ENCODE results near the gene AGBL1.

The AGBL1 gene

DNA sequence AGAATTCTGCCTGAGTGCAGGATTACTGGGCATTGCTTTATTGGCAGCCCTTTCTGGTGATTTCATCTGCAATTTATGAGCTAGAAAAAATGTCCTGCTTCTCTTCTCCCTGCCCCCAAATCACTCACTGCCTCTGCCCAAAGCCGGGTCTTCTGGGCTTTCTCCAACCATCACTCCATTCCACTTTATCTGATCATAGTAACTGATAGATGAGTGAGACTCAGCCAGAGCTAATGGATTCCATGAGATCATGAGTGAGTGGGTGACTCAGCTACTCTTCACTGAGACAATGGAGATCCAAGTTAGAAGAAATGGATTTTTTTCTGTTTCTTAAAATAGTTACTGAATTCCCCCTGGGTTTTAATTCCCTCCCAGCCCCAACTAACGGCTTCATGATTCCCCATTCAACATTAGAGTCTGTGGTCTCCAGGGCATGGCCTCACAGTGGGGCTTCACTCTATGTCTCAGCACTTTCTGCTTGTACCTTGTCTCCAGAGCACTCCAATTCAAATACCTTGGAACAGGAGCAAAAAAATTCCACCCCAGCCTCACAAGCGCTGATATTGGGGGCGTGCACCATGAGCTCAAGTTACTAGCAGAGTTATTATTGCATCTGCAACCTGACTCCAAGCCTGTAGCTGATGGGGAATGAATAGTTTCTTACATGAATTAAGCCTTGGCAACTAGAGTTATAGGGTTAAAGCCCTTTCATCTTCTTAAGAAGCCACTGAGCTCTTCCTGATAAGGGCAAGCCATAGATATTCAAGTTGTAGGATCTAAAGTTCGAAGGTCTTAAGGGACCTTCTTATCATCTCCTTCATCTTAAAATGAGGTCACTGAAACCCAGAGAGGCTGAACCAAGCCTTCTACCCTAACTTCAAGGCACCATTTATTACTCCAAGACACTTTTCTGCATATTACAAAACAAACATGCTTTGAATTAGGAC, 85.9 kb downstream of the AGBL1 start:
- no peak for DNase-seq

DNA sequence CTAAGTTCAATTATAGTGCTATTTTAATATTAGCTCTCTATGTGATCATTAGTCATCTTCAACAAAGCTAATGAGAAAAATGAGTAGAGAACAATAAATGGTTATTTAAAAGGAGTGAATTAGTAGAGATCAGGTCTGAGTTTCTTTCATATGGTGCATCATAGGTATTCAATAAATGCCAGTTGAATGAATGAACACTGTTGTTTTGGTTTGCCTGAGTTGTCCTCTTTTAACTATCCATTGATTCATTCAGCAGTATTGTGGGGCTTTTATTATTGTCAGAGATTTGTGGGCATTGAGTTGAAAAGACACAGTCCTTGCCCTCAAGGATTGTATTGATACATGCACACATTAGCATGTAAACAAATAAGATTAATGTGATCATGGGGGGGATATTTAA, 88.2 kb downstream of the AGBL1 start:
- DNase-seq = no peak

DNA sequence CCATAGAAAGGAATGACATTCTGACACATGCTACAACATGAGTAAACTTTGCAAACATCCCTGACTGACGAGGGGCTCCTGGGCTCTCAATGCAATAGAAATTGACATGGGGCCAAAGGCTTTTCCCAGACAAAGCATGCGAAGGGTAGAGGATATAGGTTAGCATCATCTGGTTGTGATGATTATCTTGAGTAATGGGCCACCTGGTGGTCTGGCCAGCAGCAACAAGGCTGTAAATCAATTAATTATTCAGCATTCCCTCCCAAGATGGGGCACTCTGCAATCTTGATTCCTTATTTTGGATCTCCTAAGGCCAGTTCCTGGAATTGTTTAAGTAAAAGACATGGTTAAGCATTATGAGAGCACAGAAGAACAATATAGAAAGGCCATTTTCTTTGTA, 99.2 kb downstream of the AGBL1 start:
- no peak for DNase-seq

DNA sequence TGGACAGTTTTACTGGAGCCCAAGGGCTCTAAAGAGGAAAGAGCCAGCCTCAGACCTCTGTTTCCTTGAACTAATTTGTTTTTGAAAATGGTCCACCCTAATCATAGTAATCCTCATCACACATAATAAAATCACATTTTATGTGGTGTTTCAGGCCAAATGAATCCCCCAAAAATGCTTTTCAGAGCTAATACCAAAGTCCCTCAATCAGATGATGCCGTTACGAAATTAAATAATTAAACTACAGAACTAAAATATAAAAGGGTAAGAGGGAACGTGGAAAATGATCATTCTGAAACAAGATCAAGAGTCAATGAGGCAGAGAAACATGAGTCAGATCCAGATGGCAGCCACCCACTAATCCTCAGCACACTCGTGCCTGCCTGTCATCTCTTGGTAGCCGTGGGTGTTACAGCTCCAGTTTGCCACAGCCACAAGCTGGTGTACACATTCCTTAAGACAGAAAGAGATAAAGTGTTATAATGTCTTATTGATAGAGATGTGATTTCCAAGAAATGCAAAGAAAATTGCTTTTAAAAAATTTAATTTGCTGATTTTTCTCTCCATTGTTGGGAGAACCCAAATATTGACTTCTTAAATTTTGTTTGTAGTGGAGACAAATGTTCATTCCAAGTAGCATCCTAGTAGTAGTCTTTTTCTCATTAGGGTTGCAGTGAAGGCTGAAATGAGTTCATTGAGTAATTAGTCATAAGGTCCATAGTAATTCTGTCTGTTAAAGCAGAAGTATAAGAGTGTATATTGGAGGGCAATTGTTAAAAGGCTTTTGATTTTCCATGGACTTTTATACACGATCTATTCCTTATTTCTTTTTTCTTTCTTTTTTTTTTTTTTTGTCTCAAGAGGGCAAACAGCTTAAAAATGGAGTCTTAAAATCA, 104.2 kb downstream of the AGBL1 start:
- DNase-seq = no peak

DNA sequence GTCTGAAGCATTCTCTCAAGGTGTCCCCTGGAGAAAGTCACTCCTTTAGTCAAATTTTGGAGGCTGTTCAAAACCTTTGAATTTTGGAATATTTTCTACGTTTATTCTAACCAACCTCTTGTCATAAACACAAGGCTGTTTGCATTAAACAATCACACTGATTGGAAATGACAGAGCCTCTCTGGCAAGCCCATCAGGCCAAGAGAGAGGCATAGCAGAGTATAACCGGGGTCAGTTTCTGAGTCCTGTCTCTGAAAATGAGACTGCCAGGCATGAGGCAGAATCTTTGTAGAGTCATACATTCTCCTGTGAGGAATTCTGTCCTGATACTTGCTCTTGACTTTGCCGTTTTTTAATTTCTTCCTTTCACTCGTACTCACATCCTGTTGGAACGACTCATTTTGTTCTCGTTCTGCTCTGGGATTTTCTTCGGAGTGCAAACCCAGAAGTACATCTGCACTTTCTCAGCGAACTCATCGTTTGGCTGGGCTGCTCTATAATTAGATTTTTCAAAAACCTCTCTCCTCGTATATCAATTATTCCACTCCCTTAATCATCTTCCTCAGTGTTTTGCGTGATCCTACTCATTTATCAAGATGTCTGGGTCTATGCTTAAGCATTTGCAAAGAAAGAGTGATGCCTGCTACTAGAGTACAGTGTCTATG, 114.2 kb downstream of the AGBL1 start:
- no peak for DNase-seq

DNA sequence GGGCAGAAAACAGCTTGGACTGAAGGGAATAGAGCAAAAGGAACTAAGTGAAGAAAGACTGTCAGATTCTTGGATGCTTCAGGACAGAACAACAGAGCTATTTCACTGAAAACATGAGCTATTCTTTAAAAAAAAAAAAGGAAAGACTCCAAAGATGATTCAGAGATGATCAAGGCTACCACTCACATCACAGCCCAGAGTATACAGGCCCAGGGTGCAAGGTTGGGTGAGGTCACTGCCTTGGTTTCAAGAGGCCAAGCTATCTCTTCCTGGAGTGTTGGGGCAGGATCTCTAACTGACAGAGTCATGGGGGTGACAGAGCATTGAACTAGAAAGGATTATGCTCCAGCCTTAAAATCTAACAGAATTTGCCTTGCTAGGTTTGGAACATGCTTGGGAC, 118.1 kb downstream of the AGBL1 start:
- DNase-seq = no peak

DNA sequence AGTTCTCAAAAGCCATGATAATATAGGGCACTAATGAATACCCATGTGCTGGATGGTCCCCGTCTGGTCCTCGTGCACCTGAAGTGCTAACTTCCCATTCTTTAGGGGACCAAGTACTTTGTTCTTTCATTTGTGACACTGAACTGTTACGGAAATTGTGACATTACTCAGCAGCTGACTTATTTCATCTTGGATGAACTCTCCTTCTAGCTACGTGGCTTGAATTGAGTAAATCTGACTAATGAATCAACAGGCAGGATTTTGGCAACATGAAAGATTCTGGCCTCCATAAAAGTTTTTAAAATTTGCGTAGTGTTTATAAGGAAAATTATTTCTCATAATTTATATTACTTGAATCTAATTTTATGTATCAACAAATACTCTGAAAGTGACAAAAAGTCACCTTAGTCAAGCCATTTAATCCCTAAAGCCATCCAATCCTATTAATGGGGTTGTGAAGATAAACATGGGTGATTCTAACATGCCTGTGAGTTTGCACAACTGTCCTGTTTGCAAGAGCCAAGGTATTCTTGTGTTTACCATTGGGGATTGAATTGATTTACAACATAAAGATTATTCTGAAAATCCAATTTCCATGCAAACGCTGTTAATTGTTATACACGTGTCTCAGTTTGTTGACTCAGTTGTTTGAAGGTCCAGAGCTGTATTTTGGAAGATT, 119.9 kb downstream of the AGBL1 start:
- DNase-seq = no peak

DNA sequence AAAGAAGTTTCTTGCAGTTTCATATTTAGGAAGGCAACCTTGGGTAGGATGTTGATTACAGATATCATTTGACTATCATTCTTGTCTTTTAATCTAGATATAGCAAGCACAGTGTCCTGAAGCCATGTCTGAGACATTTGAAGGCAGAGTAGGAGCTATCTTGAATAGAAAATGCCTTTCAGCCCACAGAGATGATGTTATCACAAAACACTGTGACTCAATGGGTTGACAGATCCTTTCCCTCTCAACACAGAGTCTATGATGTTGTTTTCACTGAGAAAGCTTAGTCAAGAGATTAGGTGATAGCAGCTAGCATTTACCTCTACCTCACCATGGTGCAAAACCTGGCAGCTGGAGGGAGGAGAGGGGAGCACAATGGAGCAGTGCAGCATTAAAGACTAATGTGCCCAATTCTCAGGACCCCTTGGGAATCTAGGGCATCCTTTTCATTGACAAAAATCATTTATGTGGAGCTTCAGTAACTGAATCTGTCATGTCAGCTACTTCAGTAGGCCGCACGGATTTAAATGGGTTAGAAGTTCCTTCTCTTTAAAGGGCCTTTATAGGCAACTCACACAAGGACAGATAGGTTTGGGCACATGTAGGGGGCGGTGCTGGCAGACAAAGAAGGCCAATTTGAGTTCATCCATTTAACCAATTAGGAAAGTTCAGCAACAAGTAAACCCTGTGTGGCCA, 121.8 kb downstream of the AGBL1 start:
- no peak for DNase-seq

DNA sequence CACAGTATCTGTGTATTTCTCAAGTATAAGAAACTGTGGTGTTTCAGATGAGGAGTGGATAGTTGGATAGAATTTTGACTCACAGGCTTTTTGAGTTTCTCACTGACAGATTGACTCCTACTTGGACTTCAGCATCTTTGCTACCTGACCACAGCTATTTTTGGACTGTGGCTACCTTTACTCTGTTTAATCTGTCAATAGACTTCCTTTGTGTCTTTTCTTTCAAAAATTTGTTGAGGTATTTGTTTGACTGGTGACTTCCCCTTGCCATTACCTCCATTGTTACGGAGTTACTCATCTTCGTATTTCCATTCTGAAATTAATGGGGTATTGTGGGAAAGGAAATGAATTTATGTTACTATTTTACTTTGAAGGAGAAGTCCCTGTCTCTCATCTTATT, 123.8 kb downstream of the AGBL1 start:
- DNase-seq = no peak

DNA sequence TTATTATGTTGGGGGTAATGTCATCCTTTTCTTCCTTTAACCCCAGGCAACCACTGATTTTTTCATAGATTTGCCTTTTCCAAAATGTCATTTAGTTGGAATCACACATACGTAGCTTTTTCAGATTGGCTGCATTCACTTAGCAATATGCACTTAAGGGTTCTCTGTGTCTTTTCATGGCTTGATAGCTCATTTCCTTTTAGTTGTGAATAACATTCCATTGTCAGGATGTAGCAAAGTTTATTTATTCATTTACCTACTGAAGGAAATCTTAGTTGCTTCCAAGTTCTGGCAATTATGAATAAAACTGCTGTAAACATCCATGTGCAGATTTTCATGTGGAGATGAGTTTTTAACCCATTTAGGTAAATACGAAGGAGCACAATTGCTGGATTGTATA, 125.4 kb downstream of the AGBL1 start:
- no peak for DNase-seq

DNA sequence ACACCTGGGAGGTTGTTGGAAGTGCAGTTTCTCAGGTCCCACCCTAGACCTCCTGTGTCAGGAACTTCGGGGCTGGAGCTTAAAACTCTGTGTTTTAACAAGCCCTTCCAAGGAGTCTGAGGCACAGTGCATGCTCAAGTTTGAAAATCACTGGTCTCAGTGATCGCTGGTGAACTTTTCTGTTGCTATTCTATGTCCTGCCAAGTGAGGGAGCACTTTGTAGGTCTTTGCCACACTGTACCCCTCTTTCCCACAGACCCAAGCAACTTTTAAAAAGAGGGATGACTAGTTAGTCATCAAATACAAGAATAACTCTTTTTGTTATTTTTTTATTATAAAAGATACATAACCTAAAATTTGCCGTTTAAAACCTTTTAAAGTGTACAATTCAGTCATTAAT, 133.7 kb downstream of the AGBL1 start:
- DNase-seq = no peak

DNA sequence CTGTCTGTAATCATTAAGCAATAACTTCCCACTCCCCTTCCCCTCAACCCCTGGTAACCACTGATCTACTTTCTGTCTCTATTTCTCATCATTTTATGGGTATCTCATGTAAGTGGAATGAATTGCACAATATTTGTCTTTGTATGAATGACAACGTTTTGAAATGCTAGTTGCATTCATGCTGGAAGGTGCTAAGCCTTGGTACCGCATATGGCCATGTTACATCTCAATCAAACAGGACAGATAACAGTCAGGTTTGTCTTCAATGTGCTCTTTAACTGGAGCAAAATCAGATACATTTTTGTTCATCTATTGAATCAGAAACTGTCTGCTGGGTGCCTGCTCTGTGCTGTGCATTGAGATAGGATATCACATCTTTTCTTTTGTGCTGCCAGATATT, 134.2 kb downstream of the AGBL1 start:
- DNase-seq = no peak

DNA sequence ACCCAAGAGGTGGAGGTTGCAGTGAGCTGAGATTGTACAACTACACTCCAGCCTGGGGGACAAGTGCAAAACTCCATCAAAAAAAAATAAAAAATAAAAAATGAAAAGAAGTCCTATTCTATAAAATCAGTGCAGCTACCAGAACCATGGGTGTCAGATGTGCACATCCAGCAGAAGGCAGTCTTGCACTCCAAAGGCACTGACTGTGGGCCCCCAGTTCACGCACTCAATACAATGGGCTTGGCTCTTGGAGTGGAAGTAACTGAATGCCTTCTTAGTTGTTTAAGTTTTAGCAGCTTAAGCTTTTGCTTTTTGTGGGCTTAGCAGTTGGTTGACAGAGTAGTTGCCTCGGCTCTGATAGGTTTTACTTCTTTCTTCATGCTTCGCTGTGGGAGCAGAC, 141.4 kb downstream of the AGBL1 start:
- DNase-seq = no peak

DNA sequence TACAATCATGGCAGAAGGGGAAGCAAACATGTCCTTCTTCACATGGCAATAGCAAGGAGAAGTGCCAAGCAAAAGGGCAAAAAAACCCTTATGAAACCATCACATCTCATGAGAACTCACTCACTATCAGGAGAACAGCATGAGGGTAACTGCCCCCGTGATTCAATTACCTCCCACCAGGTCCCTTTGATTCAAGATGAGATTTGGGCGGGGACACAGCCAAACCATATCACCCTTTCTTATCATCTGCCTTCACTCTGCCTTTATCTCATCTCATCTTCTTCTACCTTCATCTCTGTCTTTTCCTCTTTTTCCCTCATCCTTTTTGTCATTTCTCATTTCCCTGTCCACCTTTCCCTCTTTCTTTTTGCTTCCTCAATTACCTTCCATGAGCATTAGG, 149.6 kb downstream of the AGBL1 start:
- no peak for DNase-seq

DNA sequence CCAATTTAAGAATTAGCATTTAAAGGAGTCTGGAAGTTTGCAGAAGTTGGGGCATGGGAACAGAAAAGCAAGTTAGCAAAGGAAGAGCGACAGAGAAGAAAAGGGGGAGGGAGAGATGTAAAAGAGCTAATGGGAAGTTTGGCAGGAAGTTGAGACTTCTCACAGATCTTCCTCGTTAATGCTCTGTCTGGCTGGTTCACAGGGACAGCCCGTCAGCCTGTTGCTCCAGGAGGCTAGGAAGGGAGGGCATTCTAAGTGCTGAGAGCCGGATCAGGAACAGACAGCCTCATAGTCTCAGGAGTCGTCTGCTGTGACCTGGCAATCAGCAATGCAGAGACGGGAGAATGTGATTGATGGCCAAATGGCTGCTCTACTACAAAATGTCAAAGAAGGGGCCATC, 150.3 kb downstream of the AGBL1 start:
- no peak for DNase-seq

DNA sequence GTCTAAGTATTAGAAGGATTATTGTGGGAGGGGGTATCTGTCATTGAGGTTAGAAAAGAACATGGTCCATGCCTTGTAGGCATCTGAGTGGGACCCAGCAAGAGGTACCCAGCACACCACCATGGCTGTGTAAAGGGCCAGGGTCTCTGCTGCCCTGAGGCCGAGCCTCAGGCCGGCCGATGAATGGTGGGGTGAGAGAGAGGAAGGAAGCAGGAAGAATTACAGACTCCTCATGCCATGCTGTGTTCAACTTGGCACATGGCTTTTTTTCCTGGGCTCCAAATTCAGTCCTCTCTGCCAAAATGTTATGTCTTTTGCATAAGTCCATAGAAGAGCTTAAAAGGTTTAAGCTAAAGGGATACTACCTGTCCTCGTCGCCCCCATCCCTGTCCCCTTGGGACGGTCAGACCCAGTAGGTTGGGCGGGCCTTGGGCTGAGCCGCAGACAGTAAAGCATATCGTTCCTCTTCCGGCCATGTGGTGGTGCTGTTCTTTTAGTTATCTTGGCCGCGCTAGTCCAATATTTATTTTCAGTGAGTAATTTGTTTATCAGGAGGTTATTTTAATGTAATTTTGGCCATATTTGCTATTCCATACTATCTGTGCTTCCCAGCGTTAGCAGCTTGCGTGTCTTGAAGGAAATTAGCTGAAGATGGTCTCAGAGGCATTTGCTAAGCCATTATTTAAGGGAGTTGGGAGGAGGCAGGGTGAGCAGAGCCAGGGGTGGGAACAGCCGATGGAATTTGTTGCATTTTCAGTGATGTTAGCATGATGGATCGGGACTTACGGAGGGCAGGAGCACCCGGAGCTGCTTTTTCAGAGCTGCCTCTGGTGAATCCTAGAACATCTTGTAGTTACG, 152.4 kb downstream of the AGBL1 start:
- no peak for DNase-seq

DNA sequence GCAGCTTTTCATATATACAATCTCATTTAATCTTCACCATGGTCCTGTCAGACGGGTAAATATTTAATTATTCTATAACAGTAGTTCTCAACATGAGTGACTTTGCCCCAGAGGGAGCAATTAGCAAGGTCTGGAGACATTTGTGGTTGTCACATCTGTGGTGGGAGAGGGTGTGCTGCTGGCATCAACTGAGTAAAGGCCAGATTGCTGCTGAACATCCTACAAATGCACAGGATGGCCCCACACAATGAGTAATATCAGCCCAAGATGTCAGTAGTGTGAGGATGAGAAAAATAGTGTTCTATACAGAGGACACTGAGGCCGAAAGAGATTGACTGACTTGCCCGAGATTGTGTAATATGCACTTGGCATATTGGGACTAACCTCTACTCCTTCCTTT, 156.0 kb downstream of the AGBL1 start:
- no peak for DNase-seq

DNA sequence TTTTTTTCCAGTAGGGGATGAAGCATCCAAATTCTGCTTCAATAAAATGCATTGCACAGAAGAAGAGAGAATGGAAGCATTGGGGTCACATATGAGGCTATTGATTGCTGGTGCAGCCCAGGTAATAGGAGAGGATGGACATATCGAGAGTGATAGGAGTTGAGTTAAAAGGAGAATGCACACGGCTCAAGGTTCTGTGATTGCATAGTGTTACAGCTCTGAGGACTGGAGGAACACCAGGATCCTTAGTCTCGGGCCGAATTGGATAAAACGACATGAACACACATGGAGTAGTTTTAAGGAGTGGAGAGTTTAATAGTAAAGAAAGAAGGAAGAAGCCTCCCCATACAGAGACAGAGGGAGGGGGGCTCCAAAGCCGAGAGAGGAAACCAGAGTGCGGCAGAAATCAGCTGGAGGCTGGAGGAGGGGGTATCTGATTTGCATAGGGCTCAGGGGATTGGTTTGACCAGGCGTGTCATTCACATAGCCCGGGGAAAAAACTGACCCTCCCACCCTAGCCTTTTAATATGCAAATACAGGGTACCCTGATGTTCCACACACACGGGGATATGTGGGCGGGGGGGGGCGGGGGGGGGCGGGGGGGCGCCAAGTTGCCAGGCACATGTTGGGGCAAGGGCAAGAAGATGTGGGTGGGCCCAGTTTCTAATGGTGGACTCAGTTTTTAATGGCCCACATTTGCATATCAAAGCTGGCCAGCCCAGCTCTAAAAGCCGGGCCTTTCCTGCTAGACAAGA, 156.9 kb downstream of the AGBL1 start:
- no peak for DNase-seq

DNA sequence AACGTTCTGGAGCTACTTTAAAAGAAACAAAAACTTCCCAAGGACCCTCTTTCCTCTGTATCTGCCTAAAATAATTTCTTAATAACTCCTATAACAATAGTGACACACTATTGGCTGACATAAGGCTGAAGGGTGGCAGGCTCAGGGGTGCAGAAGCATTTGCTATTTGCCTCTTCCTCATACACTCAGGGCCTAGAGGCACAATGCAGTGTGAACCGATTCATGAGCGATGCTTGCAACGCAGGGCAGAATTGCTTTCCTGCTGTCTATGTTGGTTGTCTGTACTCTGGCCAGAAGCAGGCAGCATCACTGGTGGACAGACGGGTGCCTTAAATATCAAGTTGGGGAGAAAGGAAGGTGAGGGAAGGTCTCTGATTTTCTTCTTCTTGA, 157.4 kb downstream of the AGBL1 start:
- no peak for DNase-seq

DNA sequence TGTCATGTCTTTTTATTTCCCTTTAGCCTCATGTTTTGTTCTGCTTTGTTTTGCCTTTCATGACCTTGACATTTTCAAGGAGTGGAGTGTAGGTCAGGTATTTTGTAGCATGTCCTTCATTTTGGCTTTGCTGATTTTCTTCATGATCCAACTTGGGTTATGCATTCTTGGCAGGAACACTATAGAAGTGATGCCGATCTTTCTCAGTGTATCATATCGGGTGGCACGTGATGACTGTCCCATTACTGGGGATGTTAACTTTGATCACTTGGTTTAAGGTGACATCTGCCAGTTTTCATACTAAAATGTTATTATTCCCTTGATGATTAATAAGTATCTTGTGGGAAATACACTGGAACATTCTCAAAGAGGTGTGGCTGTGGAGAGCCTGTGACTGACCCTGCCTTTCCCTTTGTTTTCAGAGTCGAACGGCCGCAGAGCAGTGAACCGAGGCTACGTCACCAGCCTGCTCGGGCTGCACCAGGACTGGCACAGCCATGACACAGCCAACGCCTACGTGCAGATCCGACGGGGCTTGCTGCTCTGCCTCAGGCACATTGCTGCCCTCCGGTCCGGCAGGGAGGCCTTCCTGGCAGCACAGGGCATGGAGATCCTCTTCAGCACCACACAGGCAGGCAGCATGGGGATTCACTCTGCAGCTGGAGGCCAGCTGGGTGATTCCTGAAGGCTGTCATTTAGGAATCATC, 167.7 kb downstream of the AGBL1 start:
- no peak for DNase-seq

Data from NCI-H2081 treated with DMSO at 0.1 percent for 48 hours (cell line).